Body of pancreas (tissue), 4 donors: Measurements from ENCODE around the gene PDGFRA. TPM values are rescaled to one million over a fixed set of nuclear protein-coding genes. Genes with fewer than 3 reads are reported as not detected.

Experiments used
- ATAC-seq: fragments of 150-250 bp; one replicate; pipeline ENCODE4 v1.9.1; 2016
- DNase-seq, 4 donors: peaks; one replicate each; pipeline ENCODE4 v3.0.0-alpha.2; 2019
- H3K27ac ChIP-seq, 4 donors: fragments of 200-600 bp; sonication (generic); 1 replicate in 3 of 4; 2 replicates in 1 of 4; pipeline versions ENCODE4 v1.5.1 to v1.6.1; 2016 to 2019; ENCODE audit warnings: mild to moderate bottlenecking in 1 of 4, mixed read lengths in 1 of 4, moderate library complexity in 1 of 4
- H3K27me3 ChIP-seq, 2 donors: fragments of 200-600 bp; sonication (generic); one replicate each; pipeline ENCODE4 v1.6.0; 2016; ENCODE audit warnings: mild to moderate bottlenecking in 1 of 2
- H3K36me3 ChIP-seq, 2 donors: fragments of 200-600 bp; sonication (generic); replicated peaks in 1 of 2; 2 replicates each; pipeline ENCODE4 v1.5.1; 2016; ENCODE audit warnings: low read depth in 2 of 2; ENCODE audit not compliant: insufficient read depth in 1 of 2
- H3K4me1 ChIP-seq: fragments of 200-600 bp; sonication (generic); one replicate; pipeline ENCODE4 v1.6.0; 2016
- H3K4me3 ChIP-seq, 2 donors: fragments of 200-600 bp; sonication (generic); 1 replicate in 1 of 2; 2 replicates in 1 of 2; pipeline ENCODE4 v1.5.1; 2016 to 2019
- H3K9me3 ChIP-seq, 3 donors: fragments of 200-600 bp; sonication (generic); 1 replicate in 2 of 3; 2 replicates in 1 of 3; pipeline ENCODE4 v1.5.1; 2016
- POLR2A ChIP-seq, 3 donors: fragments of 450-650 bp; IDR thresholded peaks; one replicate each; pipeline ENCODE4 v1.6.1; 2016; ENCODE audit warnings: antibody characterized with exemption in 3 of 3, mild to moderate bottlenecking in 2 of 3
- WGBS, 2 donors: methylation state at CpG; one replicate each; pipeline ENCODE4 v1.1.5; 2017; 5-methylcytosine and 5-hydroxymethylcytosine counted together
- intact Hi-C: fragments of 100-400 bp; cut with DNase I; formaldehyde crosslinking; loops from one replicate; pipeline ENCODE4 v1.15.1; 2023
- total RNA-seq, 2 donors: library from RNA; depleted of rRNA; stranded (reverse); fragments of >200 nt; gene quantifications; one replicate each; pipeline ENCODE4 v1.1.0, GENCODE V29; 2016
- TF ChIP-seq, protein P1 (sequence below), 7 experiments: fragments of 450-650 bp in 4 of 7; fragments of 200-600 bp in 3 of 7; sonication (generic) in 3 of 7; IDR thresholded peaks; one replicate each; pipeline ENCODE4 v1.5.1; 2016 to 2019; ENCODE audit warnings: antibody characterized with exemption in 7 of 7

PDGFRA gene
- total RNA-seq, 2 donors from 2014 or later, result 54.4 to 56.0 TPM

DNA sequence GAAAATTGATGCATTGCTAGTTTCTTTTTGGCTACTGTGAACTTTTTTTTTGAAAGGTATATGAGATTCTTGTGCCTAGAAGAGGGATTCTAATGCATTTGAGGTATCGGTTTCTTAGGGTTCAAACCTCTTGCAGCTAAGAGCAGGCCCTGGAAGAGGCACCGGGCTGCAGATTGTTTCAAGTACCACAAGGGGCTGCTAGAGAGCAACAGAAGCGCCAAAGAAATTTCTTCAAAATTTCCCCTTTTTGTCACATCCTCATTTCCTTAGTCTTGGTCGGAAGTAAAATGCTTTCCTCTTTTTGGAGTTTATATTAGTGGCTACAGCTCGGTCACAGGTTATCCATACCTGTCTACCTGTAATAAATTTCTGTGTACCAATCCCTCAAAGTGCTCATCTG is 89.8 kb downstream of the PDGFRA start:
- intact Hi-C loops, result no loop called here

DNA sequence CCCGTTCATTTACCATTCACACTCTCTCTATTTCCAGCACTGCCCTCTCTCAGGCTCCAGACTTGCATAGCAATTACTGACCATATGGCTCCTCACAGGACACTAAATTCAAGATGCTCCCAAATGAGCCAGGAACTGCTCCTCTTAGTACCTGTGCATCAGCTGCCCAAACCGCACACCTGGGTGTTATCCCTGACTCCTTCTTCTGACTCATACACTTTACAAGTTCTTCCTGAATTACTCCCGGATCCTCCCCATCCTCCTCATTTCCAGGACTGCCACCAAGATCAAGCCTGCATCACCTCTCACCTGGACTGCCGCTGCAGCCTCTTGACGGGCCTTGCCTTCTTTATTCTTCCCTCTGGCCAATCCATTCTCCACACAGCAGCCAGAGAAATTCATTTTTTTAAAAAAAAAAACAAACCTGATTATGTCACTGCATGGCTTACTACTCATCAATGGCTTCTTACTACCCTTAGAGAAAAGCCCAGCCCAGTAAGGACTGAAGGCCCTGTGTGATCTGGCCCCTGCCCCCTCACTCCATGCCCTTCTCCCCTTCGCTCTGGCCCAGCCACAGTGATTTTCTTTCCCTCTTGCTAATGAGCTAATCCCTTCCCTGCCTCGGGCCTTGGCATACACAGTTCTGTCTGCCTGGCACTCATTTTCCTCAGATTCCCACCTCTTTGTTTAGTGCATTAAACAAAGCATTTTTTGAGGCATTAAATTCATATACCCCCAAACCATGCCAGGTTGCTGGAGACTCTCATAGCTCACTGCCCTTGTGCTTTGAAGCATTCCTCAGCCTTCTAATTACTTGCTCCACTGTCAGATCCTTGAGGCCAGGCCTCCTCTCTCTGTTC is 92.0 kb downstream of the PDGFRA start:
- intact Hi-C loops, result no loop called here
- Histone ChIP-seq H3K4me3 (no peak overlapping the region), H3K9me3 (no peaks in the 10 kb centered on the region), H3K36me3 (no peaks in the 10 kb centered on the region), H3K4me1 (no peaks in the 10 kb centered on the region), H3K27me3 (no peaks in the 10 kb centered on the region), H3K27ac (no peak overlapping the region)
- ATAC-seq (no peak), DNase-seq (no peak)
- TF ChIP-seq, protein P1, sequence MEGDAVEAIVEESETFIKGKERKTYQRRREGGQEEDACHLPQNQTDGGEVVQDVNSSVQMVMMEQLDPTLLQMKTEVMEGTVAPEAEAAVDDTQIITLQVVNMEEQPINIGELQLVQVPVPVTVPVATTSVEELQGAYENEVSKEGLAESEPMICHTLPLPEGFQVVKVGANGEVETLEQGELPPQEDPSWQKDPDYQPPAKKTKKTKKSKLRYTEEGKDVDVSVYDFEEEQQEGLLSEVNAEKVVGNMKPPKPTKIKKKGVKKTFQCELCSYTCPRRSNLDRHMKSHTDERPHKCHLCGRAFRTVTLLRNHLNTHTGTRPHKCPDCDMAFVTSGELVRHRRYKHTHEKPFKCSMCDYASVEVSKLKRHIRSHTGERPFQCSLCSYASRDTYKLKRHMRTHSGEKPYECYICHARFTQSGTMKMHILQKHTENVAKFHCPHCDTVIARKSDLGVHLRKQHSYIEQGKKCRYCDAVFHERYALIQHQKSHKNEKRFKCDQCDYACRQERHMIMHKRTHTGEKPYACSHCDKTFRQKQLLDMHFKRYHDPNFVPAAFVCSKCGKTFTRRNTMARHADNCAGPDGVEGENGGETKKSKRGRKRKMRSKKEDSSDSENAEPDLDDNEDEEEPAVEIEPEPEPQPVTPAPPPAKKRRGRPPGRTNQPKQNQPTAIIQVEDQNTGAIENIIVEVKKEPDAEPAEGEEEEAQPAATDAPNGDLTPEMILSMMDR (IDR thresholded peaks at IDR 0.05), result no peak
- TF ChIP-seq POLR2A (IDR thresholded peaks at IDR 0.05), result no peak
- 82% methylated on average over 7 of the region's 7 CpGs for WGBS, 2 donors

More for the DNA sequence above, 89.8 kb downstream of the PDGFRA start:
- H3K9me3 ChIP-seq, result no peaks in the 10 kb centered on the region
- H3K27ac ChIP-seq, result no peak overlapping the region
- DNase-seq (peak in 2 of 4 donors; percentile 9 to 21), ATAC-seq (no peak)
- no peaks in the 10 kb centered on the region for H3K36me3 ChIP-seq
- H3K27me3 ChIP-seq, result no peaks in the 10 kb centered on the region
- TF ChIP-seq POLR2A (IDR thresholded peaks at IDR 0.05), result no peak
- TF ChIP-seq, protein P1 (IDR thresholded peaks at IDR 0.05), result peak; percentile 22 to 60 (median 45)
- 25 to 34% methylated on average over 5 of the region's 5 CpGs for WGBS, 2 donors
- no peaks in the 10 kb centered on the region for H3K4me1 ChIP-seq
- no peak overlapping the region for H3K4me3 ChIP-seq

DNA sequence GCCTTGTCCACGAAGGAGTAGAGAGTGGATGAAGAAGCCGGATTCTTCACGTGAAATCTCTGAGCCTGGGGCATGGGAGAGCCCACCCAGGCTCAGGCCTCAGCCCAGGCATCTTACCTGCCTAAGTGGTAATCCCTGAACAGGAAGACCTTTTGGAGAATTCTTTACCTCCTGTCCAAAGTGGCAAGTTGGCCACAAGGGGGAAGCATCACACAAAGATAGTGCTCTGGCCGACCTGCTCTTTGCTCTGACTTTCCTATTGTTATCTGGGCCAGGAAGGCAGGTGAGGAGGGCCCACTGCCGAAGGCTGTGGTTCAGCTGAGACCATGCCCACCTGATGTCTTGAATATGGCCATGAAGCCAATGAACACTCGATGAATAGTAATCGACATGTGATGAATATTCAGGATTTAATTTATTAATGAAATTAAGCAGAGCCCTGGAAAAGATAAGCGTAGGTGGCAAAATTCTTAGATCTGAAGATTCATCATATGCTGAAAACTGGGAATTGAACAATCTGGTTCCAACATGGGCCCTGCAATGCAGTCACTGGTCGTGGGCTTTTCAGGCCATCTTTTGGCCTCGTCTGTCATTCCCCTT is 93.8 kb downstream of the PDGFRA start:
- no peaks in the 10 kb centered on the region for H3K36me3 ChIP-seq
- ATAC-seq, result peak; percentile 83
- no peaks in the 10 kb centered on the region for H3K27me3 ChIP-seq
- peak; percentile 72 to 79 (median 78) for DNase-seq
- H3K4me1 ChIP-seq, result no peaks in the 10 kb centered on the region
- H3K9me3 ChIP-seq, result no peaks in the 10 kb centered on the region
- no peak overlapping the region for H3K27ac ChIP-seq
- intact Hi-C loops, result no loop called here
- TF ChIP-seq POLR2A (IDR thresholded peaks at IDR 0.05), result no peak
- TF ChIP-seq, protein P1 (IDR thresholded peaks at IDR 0.05), result peak; percentile 28 to 73 (median 63)
- no peak overlapping the region for H3K4me3 ChIP-seq
- whole genome bisulfite sequencing, 2 donors, result 25 to 35% methylated on average over 10 of the region's 10 CpGs

DNA sequence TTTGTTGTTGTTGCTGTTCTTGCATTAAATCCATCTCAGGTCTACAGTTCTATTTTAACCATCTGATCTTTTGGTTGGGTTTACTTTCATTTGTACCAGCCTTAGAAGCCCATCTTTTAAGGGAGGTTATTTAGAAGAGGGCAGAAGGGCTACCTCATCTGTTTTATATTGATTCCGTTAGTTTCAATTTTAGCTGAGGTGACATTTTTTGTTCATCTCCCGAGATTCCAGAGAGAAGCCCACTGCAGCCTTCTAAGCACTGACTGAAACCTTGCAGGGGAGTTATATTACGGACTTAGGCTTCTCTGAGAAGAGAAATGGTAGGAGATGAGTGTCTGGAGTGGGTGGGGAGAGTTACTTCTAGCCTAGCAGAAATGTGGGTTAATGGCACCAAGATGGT is 101.8 kb downstream of the PDGFRA start:
- intact Hi-C loops, result no loop called here
- Histone ChIP-seq H3K4me1 (no peaks in the 10 kb centered on the region), H3K27ac (no peak overlapping the region), H3K36me3 (no peaks in the 10 kb centered on the region), H3K27me3 (no peaks in the 10 kb centered on the region), H3K9me3 (no peaks in the 10 kb centered on the region), H3K4me3 (no peak overlapping the region)
- DNase-seq, result no peak
- no peak for ATAC-seq
- TF ChIP-seq, protein P1 (IDR thresholded peaks at IDR 0.05), result no peak
- TF ChIP-seq POLR2A (IDR thresholded peaks at IDR 0.05), result no peak
- 72 to 73% methylated on average over 3 of the region's 3 CpGs for WGBS, 2 donors
